GM18907 (cell line): ENCODE data around the gene PCMTD2.
"Not testable (repeated sequence)": the region's sequence is repeated elsewhere in the genome, so short reads cannot be mapped to it uniquely, and the experiment has no call there.

Experiments
- ATAC-seq: cut with Tn5 transposase; IDR thresholded peaks from one replicate; pipeline ENCODE4 v1.9.1; 2021; ENCODE audit warnings: mild to moderate bottlenecking, moderate library complexity; ENCODE audit not compliant: unreplicated experiment

The PCMTD2 gene

GRCh38 chr20:64285579-64286446 is 30.3 kb downstream of the PCMTD2 start:
- ATAC-seq: peak; percentile 96

- ATAC-seq: not testable (repeated sequence)
These were observed 31.1 kb downstream of the PCMTD2 start for GRCh38 chr20:64286447-64287263.

- not testable (repeated sequence) for ATAC-seq
These were observed 31.7 kb downstream of the PCMTD2 start for GRCh38 chr20:64287264-64287590.

GRCh38 chr20:64292167-64292566 is 36.6 kb downstream of the PCMTD2 start:
- not testable (repeated sequence) for ATAC-seq

- not testable (repeated sequence) for ATAC-seq
These were observed 47.5 kb downstream of the PCMTD2 start for GRCh38 chr20:64303086-64303485.

- ATAC-seq: not testable (repeated sequence)
These were observed 58.2 kb downstream of the PCMTD2 start for GRCh38 chr20:64313761-64314160.

- not testable (repeated sequence) for ATAC-seq
These were observed 59.8 kb downstream of the PCMTD2 start for GRCh38 chr20:64315381-64315780.

GRCh38 chr20:64315884-64316283 is 60.3 kb downstream of the PCMTD2 start:
- not testable (repeated sequence) for ATAC-seq

- ATAC-seq: not testable (repeated sequence)
These were observed 61.0 kb downstream of the PCMTD2 start for GRCh38 chr20:64316415-64317083.

GRCh38 chr20:64317331-64317730 is 61.8 kb downstream of the PCMTD2 start:
- ATAC-seq: not testable (repeated sequence)

- ATAC-seq: not testable (repeated sequence)
These were observed 62.5 kb downstream of the PCMTD2 start for GRCh38 chr20:64318056-64318455.

- not testable (repeated sequence) for ATAC-seq
These were observed 66.7 kb downstream of the PCMTD2 start for GRCh38 chr20:64322031-64322789.
